Dermis microvascular lymphatic vessel endothelial cell (primary cell): Measurements from ENCODE around the gene SCFD2. TPM values are rescaled to one million over a fixed set of nuclear protein-coding genes. Genes with fewer than 3 reads are reported as not detected.
"Not testable (repeated sequence)": the region's sequence is repeated elsewhere in the genome, so short reads cannot be mapped to it uniquely, and the experiment has no call there.

Experiments
- DNase-seq, 2 donors: peaks; one replicate each; pipeline versions ENCODE4 v3.0.0 to v3.0.0-alpha.2; 2010; ENCODE audit warnings: low read depth in 2 of 2
- total RNA-seq: library from RNA; depleted of rRNA; stranded (reverse); fragments of >200 nt; gene quantifications from 2 replicates; pipeline ENCODE4 v1.2.1, GENCODE V29; 2014

Gene SCFD2
- total RNA-seq, 1 donor from 2014 or later, result 11.3 TPM

DNA sequence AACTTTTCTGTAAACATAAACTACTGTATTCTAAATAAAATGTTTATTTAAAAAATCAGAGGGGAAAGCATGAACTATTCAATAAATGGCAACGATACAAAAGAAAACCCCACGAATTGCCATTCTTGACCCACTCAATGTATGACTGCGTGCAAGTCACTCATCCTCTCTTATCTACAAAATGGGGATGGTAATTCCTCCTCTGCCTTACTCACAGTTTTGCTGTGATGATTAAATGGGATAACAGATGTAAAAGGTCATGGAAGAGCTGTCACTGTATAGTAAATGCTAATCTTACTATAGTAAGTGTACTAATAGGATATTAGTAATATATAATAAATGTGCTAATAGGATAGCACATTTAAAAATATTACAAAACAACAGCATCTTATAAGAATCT is 173.4 kb downstream of the SCFD2 start:
- DNase-seq, result no peak

DNA sequence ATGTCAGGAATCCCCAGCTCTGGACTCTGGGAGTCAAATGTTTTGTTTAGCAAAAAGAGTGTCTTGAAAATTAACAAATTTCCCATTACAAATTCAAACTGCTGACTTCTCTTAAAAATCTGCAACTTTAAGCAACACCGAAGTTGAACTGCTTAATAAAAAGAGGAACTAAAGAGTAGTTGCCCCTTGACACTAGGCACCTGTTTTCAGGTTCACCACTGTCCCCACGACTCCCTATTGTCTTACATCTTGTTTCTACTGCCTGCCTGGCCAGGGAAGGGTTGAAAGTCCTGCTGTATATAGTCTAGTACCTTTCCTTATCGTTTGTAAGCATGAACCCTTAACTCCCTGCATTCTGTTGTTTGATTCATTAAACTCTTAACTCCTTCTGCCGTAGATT is 173.9 kb downstream of the SCFD2 start:
- DNase-seq, result no peak

DNA sequence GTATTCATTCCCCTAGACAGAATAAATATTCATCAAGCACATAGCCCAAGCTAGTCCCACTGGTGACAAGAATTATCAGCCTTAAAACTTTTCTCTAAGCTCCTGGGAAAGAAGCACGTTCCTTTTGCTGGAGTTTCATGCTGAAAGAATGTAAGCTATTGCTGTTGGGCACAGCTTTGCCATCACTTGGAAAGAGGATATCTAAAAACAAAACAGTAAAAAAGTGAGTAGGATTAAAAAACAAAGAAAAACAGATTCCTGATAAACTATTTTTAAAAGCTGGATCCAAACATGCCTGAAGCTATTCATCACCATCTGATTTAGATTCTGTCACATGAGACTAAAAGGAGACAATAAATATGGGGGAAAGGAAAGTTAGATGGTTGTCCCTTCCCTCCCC is 176.8 kb downstream of the SCFD2 start:
- DNase-seq, result no peak

DNA sequence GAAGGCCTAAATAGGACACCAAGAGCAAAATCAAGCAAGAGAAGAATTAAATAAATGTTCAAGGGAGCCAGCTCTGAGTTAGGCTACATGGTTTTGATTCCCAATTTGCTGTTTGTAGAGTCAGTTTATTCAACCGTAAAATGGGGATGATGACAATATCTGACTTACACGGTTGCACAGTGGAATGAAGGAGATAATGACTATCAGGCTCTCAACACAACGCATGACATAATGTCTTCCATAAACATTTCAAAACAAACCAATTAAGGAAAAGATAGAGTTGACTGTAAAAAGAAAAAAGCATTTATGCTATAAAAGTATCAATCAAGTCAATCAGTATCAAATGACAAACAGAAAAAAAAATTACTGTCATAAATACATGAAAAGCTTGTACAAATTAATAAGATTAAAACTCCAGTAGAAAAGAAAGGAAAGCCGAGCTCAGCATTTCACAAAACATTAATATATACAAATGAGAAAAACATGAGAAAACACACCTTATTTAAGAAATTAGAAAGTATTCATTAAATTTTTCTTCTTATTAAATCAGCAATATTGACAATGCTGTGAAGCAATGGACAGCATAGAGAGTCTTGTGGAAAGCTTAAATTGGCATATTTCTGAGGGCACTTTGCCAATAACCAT is 179.0 kb downstream of the SCFD2 start:
- DNase-seq, result no peak

DNA sequence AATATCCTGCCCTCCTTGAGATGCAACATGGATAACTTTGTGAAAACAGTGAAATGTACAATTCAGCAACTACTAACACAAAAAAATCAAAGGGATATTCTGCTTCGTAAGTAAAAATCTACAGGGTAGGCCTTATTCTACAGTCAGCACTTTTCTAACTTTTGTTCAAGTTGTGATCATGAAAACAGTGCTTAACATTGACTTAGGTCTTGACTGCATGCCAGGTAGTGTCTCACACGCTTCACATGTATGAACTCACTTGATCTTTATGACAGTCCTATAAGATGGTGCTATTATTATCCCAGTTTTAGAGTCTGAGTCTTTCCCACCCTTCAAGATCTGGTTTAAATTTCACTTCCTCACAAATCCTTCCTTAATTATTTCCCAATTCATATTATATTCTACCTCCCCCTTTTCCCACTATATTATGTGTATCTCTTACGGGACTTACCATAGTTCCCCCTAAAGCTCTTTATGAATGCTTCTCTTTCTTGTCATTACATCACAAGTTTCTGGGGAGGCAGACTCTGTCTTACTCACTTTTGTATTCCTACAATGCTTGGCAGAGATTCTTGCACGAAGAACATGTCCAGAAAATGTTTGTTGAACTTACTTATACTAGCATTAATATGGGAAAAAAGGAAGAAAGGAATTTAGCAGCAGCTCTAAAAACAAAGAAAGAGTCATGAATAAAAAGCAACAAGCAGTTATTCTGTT is 179.8 kb downstream of the SCFD2 start:
- DNase-seq, result no peak

DNA sequence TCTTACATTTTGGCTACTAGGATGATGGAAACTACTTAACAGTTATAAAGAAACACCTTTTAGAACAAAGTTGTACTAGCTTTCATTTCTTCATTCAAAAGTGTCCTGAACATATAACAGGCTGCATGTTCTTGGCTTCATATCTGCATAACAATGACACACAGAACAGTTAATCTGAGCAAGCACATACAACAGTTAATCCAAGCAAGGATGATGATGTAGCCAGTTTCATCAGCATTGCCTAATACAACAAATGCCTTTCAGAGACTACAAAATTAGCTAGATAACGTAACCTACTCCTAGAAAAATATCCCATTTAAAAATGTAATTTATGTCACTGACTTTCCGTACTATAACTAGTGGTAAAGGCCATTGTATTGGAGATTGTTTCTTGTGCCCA is 182.1 kb downstream of the SCFD2 start:
- DNase-seq, result no peak

DNA sequence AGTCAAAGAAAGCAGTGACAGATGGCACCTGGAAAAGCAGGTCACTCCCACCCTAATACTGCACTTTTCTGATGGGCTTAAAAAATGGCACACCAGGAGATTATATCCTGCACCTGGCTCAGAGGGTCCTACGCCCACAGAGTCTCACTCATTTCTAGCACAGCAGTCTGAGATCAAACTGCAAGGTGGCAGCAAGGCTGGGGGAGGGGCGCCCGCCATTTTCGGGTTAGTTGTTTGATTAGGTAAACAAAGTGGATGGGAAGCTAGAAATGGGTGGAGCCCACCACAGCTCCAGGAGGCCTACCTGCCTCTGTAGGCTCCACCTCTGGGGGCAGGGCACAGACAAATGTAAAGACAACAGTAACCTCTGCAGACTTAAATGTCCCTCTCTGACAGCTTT is 188.1 kb downstream of the SCFD2 start:
- not testable (repeated sequence) for DNase-seq

DNA sequence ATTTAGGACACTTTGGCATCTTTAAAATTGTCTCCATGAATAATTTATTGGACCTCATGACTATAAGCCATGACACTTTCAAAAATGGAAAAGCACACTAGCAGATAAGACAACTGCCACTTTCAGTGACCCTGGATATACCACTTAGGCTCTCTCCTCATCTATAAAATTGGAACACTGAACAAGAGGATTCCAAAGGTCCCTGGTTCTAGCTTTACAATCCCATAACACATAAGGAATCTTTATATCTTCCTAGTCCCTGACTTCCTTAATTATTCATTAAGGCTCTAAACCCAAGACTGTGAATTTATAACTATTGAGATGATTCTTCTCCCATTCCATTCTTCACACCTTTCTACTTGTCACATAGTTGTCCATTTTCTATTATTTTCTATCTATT is 190.2 kb downstream of the SCFD2 start:
- DNase-seq, result no peak

DNA sequence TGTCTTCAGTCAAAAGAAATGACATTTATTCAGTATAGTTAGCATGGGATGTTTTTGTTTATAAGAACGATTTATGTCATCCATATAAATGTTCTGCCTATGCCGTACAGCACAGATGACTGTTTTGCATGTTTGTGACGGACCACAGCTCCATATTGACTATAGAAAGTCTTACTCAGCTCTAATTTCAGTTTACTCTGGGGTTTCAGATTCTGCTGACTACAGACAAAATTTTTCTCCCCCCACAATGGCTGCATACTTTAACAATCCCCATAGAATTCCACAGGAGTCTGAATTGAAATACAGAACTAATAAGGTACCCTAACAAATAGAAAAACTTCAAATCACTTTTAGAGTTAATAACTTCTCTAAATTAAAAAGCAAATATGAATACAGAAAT is 191.0 kb downstream of the SCFD2 start:
- no peak for DNase-seq

DNA sequence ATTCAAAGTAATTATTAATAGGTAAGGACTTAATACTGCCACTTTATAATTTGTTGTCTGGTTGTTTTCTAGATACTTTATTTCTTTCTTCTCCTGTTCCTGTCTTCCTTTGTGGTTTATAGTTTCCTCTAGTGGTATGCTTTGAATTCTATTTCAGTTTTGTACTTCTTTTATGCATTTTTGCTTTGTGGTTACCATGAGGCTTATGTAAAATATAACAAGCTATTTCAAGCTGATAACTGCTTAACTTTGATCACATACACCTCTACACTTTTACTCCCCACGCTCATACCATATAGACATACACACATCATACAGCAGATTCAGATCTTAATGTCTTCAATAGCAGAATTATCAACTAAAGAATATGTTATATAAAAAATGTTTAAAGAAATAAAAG is 192.3 kb downstream of the SCFD2 start:
- no peak for DNase-seq

DNA sequence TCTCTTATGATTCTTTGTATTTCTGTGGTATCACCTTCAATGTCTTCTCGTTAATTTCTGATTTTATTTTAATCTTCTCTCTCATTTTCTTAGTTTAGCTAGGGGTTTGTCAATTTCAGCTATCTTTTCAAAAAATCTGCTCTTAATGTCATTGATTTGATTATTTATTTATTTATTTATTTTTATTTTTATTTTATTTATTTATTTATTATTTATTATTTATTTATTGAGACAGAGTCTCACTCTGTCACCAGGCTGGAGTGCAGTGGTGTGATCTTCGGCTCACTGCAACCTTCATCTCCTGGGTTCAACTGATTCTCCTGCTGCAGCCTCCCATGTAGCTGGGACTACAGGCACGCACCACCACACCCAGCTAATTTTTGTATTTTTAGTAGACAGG is 194.1 kb downstream of the SCFD2 start:
- DNase-seq, result no peak

DNA sequence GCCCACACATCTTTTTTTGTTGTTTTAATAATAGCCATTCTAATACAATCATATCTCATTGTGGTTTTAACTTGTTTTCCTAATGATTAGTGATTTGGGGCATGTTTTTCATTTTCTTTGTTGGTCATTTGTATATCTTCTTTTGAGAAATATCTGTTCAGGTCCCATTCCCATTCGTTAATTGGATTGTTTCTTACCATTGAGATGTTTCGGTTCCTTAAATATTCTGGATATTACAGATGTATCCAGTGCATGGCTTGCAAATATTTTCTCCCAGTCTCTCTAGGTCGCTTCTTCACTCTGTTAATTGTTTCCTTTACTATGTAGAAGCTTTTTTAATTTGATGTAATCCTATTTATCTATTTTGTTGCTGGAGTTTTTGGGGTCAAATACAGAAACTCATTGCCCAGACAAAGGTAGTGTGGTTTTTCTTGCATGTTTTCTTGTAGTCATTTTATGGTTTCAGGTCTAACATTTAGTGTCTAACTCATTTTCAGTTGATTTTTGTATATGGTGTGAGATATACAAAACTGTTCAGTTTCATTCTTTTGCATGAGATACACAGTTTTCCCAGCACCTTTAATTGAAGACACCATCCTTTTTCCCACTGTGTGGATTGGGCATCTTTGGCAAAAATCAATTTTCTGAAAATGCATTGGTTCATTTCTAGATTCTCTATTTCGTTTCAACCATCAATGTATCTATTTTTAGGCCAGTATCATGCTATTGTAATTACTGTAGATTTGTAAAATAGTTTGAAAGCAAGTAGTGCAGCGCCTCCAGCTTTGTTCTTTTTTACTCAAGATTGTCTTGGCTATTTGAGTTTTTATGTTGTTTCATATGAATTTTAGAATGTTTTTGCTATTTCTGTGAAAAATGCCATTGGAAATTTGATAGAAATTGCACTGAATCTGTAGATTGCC is 195.9 kb downstream of the SCFD2 start:
- no peak for DNase-seq

DNA sequence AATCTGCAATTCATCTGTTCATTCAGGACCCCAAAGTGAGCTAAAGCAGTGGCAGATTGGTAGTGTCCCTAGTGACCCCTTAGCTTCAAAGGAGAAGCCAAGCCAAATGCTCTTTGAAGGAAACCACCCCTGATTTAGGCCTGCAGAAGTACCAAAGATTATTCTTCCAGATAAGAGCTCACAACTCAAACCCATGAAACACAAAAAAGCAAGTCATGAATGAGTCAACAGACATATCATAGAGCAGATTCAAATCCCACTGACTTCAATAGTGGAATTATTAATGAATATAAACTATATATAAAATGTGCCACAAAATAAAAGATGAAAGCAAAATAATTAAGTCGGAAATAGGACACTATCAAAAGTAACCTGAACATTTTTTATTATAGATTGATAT is 197.6 kb downstream of the SCFD2 start:
- no peak for DNase-seq

DNA sequence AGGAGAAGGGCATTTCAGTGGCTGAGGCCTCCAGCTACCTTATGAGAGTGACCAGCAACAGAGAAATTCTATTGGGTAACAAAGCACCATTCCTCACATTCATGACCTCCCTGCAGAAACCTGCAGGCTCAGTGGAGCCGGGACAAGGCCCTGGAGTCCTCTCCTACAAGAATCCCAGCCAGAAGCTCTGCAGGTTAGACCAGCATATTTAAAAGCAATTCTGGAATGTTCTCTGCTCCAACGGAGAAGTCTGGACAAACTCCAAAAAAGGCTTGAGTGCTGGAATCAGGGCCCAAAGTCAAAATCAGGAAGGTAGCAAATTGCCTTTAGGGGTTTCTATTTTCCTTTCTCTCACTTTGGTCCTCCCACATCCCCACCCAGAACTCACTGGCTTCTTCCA is 202.9 kb downstream of the SCFD2 start:
- DNase-seq, result no peak

DNA sequence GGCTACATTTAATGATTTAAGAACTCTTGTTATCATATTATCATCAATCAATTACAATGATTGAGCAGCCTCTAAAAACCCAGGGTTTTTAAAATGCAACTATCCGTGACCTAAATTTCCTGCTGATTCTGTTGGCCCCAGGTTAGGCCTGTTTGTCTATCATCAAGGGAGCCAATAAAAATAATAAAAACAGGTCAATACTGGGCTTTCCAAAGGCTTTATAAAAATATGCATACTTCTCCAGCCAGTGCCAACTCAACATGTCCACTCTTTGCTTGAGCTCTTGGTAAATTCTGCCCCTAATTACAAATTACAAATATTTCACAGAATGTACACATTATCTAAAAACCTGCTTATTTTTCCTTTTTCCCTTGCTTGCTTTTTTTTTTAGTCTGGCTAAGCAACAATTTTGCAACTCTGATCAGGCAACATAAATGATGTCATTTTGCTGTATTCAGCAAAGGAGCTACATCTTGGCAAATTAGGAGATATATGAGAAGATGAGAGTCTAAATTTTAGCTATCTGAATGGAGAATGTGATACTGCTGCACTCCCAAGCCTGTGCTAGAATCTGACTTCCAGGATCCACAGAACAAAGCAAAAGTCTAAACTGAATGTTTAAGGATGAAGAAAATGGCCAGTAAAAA is 204.0 kb downstream of the SCFD2 start:
- no peak for DNase-seq

DNA sequence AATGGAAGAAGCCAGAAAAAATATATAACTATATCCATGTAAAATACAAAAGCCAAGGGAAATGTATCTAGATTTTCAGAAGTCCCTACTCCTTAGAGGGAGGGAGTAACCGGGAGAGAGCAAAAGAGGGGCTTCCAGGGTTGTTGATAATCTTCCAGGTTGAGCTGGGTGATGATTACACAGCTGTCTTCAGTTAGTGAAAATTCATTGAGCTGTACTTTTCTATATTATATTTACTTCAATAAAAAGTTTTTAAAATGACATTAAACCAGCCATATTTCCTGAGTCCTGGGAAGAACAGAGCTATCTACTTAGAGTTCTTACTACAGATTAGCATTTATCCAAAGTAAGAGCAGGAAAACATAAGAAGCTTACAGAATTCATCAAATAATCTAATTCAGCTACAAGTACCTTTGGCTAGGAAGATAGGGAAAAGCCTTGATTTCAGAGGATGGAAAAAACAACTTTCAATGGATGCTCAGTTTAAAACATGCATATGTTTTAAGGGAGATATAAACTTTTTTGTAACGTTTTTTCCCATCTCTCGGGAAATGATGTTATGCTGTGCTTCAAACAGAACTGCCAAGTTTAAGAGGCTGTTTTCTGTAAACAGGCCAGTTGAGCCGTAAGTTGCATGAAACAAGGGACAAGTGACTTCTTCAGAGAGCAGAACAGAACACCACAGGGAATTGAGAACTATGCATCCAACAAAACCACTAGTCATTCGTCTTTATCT is 204.6 kb downstream of the SCFD2 start:
- DNase-seq, result no peak

DNA sequence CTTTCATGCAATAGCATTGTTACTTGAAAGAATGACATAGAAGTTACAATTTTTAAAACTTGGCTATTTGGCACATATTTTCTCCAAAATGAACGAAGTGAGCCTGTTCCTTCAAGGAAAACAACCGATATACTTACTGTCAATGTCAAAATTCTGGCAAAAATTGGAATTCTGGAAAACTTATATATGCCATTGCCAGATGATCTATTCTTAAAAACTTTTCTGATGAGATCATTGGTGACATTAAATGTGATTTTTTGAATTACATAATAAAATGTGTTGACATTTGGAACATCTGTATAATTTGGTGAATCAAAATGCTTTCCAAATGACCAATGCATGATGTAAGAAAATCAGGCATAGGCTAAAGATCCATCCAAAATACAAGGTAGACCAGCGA is 209.0 kb downstream of the SCFD2 start:
- no peak for DNase-seq

DNA sequence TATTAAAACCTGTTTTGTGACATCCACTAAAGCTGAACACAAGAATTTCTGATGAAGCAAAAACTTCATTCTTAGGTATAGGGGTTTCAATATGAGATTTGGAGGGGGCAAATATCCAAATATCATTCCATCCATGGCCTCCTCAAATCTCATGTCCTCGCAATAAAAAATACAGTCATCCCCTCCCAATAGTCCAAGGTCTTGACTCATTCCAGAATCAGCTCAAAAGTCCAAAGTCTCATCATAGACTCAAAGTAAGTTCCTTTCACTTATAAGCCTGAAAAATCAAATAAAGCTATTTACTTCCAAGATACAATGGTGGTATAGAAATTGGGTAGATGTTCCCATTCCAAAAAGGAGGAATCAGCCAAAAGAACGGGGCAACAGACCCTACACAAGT is 213.4 kb downstream of the SCFD2 start:
- no peak for DNase-seq

DNA sequence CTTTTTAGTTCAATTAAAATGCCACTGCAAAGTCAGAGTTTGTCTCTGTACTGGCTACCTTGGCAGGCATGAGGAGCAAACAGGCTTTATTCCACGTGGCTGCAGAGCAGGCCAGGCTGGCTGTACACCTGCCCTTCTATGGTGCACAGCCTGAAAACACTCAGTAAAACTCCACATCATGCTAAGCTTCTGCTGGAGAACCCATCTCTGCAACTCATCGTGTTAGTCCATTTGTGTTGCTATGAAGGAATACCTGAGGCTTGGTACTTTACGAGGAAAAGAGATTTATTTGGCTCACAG is 214.4 kb downstream of the SCFD2 start:
- no peak for DNase-seq

DNA sequence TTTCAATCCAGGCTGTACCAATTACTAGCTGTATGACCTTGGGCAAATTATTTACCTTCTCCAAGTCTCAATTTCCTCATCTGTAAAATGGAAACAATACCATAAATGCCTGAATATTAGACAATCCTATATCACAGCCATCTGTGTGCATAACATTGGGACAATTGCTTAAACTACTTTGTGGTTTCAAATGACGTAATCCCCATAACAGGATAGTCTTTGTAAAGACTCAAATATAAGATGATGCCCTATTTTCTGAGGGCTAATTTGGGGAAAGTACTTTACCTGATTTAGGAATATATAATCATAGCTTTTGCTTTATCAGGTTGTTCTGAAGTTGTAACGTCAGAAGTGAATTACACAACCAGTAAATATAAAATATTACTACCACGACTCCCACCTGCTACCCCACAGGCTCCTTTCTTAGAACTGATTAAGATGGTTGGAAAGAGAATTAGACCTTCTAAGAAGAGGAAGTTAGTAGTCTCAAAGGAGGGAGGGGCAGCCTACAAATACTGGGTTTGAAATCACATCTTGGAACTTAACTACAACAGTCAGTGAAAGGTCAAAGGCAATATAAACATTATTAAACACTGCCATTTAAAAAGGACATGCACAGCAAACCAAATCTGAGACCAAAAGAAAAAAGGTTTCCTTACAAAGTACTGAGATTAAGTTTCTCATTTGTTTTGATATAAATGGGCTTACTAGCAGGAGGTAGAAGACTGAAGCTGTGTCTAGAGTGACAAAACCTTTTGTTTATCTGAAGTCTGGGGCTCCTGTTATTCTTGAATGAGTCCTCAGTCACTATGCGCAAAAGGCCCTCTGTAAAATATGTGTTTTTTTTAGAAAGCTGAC is 215.0 kb downstream of the SCFD2 start:
- no peak for DNase-seq

DNA sequence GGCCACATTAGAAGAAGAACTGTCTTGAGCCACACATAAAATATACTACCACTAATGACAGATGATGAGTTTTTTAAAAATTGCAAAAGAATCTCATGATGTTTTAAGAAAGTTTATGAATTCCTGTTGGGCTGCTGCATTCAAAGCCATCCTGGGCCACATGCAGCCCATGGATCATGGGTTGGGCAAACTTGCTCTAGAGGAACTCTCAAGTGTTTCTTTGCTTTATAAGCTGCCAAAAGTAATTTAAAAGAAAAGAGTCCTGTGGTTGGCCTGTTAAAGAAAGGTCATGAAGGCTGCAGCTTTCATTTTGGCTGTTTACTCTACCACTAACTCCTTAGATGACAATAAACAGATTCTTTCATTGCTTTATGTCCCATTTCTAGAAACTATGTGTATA is 218.2 kb downstream of the SCFD2 start:
- DNase-seq, result no peak
